NCI-H2171 treated with DMSO at 0.1 percent for 48 hours (cell line): ENCODE results near the gene CCDC34.

Experiments used
- DNase-seq: peaks from one replicate; lab custom pipeline; 2025; lab: John Stamatoyannopoulos, UW

The CCDC34 gene, protein sequence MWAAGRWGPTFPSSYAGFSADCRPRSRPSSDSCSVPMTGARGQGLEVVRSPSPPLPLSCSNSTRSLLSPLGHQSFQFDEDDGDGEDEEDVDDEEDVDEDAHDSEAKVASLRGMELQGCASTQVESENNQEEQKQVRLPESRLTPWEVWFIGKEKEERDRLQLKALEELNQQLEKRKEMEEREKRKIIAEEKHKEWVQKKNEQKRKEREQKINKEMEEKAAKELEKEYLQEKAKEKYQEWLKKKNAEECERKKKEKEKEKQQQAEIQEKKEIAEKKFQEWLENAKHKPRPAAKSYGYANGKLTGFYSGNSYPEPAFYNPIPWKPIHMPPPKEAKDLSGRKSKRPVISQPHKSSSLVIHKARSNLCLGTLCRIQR

DNA sequence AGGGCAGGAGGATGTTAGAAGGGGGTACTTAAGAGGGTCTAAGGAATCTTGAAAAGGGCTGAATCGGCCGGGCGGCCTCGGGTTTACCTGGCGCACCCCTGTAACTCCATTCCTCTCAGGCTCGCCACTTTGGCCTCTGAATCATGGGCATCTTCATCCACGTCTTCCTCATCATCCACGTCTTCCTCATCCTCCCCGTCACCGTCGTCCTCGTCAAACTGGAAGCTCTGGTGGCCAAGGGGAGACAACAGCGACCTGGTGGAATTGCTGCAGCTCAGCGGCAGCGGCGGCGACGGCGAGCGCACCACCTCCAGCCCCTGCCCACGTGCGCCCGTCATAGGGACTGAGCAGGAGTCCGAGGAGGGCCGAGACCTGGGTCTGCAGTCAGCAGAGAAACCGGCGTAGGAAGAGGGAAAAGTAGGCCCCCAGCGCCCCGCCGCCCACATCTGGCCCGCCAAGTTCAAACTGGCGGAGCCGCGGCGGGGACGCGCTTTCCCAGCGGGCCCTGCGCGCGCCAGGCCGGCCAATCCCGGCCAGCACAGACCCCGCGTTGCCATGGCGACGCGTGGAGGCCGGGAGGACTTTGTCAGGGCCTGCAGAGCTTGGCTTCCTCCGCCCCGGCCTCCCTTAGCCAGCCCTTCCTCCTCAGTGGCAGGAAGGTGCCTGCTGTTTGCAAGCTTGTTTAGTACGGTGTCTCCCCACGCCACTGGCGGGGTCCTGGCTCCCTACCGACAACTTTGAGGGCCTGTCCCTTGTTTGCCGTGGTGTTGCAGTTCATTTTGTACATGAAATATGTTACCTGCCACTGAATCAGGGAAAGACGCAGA is at the start of gene CCDC34:
CCDC34 (minus strand) TSS at position 467 of the 827 bp plus-strand sequence; CDS start at position 446, 21 bp downstream.
- peak; percentile 96 for DNase-seq

DNA sequence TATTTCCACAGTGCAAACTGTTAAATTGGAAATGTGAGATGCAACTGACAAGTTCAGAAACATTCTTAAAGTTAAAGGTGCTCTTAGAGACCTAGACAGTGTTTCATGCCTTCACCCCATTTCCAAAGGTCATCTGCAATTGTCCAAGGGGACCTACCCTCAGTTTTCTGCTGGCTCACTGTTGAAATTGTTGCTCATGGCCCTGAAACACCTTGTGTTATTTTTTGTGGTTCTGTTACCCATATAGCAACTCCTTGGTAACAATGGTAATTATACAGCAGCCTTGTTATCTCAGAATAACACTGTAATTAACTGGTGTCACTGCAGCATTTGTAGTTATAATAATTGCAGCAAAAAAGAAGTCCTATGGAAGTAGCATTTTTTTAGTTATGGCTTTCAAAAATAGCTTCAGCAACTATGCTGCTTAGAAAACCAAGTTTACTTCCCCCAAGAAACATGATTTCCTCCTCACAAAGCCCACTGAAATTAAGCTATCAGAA is 49.2 kb upstream of the CCDC34 start:
- no peak for DNase-seq

DNA sequence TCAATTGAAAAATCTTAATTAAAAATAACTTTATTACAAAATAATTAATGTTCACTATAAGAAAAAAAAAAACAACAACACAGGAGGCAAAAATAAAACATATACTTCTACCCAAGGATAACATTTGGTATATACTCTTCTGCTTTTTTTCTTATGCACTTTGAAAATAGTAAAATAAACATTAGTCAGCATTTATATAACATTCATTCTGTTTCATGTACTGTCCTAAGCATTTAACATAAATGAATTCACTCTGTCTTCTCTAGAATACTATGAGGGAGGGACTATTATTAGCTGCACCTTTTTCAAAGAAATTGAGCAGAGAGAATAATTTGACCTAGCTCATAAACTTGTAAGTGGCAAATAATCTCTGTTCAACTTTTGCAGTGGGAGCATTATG is 48.3 kb upstream of the CCDC34 start:
- no peak for DNase-seq

DNA sequence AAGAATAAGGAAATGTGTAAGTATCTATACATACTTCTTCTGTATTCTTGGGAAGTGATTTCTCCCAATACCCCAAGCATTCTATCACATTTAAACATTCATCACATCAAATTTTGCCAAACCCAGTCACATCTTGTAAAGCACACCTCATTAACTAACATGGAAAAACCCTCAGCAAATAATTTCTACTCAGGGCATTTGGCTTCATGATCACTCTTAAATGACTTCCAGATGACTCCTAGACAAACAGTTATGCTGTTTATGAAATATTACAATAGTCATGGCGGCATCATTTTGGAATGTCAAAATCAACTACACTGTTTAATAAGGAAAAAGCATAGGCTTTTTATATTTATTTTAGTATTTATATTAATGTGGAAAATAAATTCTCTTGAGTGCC is 47.3 kb upstream of the CCDC34 start:
- DNase-seq, result no peak

GRCh38 chr11:27409742-27410141 is 46.7 kb upstream of the CCDC34 start:
- no peak for DNase-seq

DNA sequence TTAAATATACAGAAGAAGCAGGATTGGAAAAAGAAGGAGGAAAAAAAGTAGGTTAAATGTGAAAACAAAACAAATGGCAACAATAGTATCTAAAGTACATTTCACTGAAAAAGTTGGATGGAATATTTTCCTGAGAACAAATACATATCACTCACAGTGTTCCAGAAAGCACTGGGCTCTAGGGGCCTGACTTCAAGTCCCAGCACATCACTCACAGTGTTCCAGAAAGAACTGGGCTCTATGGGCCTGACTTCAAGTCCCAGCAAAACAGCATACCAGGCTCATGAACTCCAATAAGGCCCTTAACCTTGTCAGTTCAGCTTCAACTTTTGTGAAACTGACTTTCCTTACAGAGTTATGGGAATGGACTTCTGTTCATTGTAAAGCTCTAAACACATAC is 46.0 kb upstream of the CCDC34 start:
- DNase-seq, result no peak

- DNase-seq, result no peak
Measured at GRCh38 chr11:27408246-27408800, 45.3 kb upstream of the CCDC34 start.

DNA sequence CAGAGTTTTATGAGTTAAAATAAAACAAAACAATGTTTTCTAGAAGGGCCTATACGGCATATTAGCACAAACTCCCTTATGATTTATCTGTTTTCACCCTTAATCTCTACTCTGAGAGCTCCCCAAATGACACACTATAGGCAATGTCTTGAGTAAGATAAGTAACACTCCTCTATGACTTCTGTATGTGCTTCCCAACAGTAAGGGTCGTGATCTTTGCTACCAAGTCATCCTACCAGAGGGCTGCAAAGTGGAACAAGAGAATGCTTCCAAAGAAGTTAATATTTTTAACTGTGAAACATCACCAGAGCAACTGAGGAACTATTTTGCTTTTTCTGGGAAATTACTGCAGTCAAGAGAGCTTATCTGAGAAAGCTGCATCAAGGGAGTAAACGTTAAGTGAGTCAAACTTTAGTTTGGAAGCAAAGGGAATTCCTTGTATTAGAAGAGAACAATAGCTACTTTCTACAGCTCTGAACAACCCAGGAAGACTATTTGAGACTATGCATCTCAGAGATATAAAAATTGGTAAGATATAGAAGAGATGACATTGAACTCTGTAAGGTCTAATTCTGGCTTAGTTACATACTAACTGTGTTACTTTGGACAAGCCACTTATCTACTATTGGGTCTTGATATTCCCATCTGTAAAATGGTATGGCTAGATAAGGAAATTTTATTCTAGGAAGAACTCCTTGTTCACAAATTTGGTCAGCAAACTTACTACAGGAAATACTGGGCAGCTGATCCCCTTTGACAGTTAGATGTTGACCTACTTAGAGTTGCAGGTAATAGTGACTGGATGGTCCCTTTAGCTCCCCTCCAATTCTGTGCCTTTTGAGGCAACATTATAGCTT is 43.7 kb upstream of the CCDC34 start:
- DNase-seq, result no peak

- no peak for DNase-seq
Measured at GRCh38 chr11:27405134-27405533, 42.1 kb upstream of the CCDC34 start.

DNA sequence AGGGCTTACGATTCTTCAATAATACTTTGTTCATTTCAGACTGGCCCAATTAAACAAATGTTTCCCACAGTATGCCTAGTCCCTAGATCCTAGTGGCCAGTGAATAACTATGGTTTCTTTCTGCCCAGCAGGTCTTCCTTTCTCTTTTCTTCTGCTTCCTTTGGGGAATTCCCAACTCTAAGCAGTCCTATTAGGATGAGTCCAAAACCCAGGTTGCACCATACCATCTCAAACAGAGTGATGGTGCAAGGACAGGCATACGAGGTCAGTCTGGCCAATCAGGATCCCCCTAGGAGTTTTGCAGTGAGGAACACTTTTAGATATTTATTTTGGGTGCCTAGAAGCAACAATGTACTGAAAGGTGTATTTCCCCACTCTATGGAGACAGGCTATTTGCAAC is 41.4 kb upstream of the CCDC34 start:
- DNase-seq, result no peak

- DNase-seq, result no peak
Measured at GRCh38 chr11:27403195-27403594, 40.2 kb upstream of the CCDC34 start.

DNA sequence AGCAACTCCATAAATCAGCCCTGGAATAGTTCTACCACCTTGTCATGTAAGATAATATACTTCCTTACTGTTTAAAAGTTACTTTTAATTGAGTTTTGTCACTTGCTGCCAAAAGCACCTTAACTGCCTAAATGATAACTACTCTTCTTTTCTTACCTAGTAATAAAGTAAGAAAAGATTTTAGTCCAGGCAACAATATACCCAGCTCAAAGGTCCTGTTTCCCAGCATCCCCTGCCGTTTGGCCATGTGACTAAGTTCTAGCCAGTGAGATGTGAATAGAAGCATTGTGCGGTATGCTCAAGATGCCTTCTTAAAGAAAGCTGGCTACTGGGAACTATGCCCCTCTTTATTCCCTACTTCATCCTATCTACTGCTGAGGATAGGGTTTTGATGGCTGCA is 39.4 kb upstream of the CCDC34 start:
- DNase-seq, result no peak

DNA sequence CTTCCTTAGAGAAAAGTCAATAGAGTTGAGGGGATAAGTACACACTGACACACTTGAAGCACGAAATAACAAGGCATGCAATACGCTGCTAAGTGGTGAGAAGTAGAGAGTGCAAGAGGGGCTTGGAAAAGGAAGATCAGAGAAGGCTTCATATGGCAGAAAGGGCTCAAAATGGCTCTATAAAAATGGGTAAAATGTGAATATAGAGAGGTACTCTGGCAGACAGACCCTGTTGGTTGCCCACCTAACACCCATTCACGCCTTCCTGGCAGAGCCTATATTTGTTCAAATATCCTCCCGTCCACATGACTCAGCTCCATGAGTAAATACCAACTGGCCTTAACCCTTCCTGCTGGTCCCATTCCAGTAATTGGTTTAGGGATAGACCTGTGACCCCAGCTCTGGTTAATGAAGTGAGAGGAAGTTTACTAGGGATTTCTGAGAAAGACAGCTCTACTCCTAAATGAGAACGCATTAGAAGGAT is 38.9 kb upstream of the CCDC34 start:
- no peak for DNase-seq

- DNase-seq, result no peak
Measured at GRCh38 chr11:27401280-27401832, 38.3 kb upstream of the CCDC34 start.

DNA sequence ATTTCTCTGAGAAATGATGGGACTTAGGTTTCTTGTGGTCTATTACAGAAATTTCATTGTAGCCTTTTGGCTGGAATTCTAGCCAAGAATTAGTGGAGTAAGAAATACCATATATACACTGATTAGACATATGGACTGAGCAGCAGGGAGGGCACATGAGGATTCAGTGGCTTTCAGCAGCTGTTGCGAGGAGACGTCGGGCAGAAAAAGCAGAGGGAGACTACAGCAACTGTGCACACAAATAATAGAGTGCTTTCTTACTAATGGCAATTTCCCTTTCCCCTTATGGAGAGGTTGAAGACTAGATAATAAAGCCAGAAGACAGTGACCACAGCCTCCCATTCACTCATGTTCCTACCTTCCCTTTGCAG is 35.4 kb upstream of the CCDC34 start:
- DNase-seq, result peak; percentile 91

- DNase-seq, result peak; percentile 49
Measured at GRCh38 chr11:27397624-27398399, 34.8 kb upstream of the CCDC34 start.

- DNase-seq, result no peak
Measured at GRCh38 chr11:27396259-27396839, 33.3 kb upstream of the CCDC34 start.

- no peak for DNase-seq
Measured at GRCh38 chr11:27395556-27396258, 32.7 kb upstream of the CCDC34 start.

GRCh38 chr11:27394781-27395228 is 31.8 kb upstream of the CCDC34 start:
- no peak for DNase-seq
